DOHH2 (cell line): ENCODE measurements around the gene HOXC12.
A peak's percentile ranks its signal among the peaks of the same experiment; 100 is the strongest.

Experiments used
- H3F3A ChIP-seq: fragments of 200-600 bp; sonication (generic), shearing (Covaris generic); 2 replicates; pipeline ENCODE4 v1.6.0; 2016; ENCODE audit warnings: antibody characterized with exemption, mild to moderate bottlenecking; ENCODE audit not compliant: control insufficient read depth, insufficient read depth
- H3K27ac ChIP-seq: fragments of 200-600 bp; sonication (generic); 2 replicates; pipeline ENCODE4 v1.5.1; 2014; ENCODE audit warnings: low read depth, mild to moderate bottlenecking, low read length, moderate library complexity
- H3K27me3 ChIP-seq: fragments of 200-600 bp; sonication (generic); 2 replicates; pipeline ENCODE4 v1.6.1; 2014; ENCODE audit warnings: mild to moderate bottlenecking, low read length, mixed read lengths; ENCODE audit not compliant: control insufficient read depth
- H3K36me3 ChIP-seq: fragments of 200-600 bp; sonication (generic); 2 replicates; pipeline ENCODE4 v1.6.1; 2014; ENCODE audit warnings: mild to moderate bottlenecking, low read length, moderate library complexity, mixed read lengths; ENCODE audit not compliant: control insufficient read depth
- H3K4me1 ChIP-seq: fragments of 200-600 bp; sonication (generic); 2 replicates; pipeline ENCODE4 v1.6.1; 2014; ENCODE audit warnings: mild to moderate bottlenecking, low read length, mixed read lengths; ENCODE audit not compliant: control insufficient read depth
- H3K4me2 ChIP-seq: fragments of 200-600 bp; sonication (generic); 2 replicates; pipeline ENCODE4 v1.6.0; 2014; ENCODE audit warnings: mild to moderate bottlenecking, low read length, moderate library complexity
- H3K4me3 ChIP-seq: fragments of 200-600 bp; sonication (generic); 2 replicates; pipeline ENCODE4 v1.5.1; 2014; ENCODE audit warnings: mild to moderate bottlenecking, low read length, mixed read lengths
- H3K79me2 ChIP-seq: fragments of 200-600 bp; sonication (generic); 2 replicates; pipeline ENCODE4 v1.6.1; 2014; ENCODE audit warnings: mild to moderate bottlenecking, low read length, mixed read lengths; ENCODE audit not compliant: control insufficient read depth
- H3K9me2 ChIP-seq: fragments of 200-600 bp; sonication (generic); replicated peaks from 2 replicates; pipeline ENCODE4 v1.6.1; 2014; ENCODE audit warnings: mild to moderate bottlenecking, low read length, mixed read lengths; ENCODE audit not compliant: control insufficient read depth
- H3K9me3 ChIP-seq: fragments of 200-600 bp; sonication (generic); 2 replicates; pipeline ENCODE4 v1.6.1; 2014; ENCODE audit warnings: antibody characterized with exemption, low read length, mixed read lengths; ENCODE audit not compliant: control insufficient read depth, insufficient read depth
- H4K20me1 ChIP-seq: fragments of 200-600 bp; sonication (generic); 2 replicates; pipeline ENCODE4 v1.6.0; 2014; ENCODE audit warnings: low read depth, mild to moderate bottlenecking, antibody characterized with exemption, low read length, moderate library complexity; ENCODE audit not compliant: control insufficient read depth, insufficient read depth
- CTCF ChIP-seq: fragments of 200-600 bp; sonication (generic); IDR thresholded peaks from one replicate; pipeline ENCODE4 v1.5.1; 2014; ENCODE audit warnings: antibody characterized with exemption, mild to moderate bottlenecking, low read depth, low read length; ENCODE audit not compliant: poor library complexity, severe bottlenecking
- EZH2phosphoT487 ChIP-seq: fragments of 200-600 bp; sonication (generic); IDR thresholded peaks from 2 replicates; pipeline ENCODE4 v1.6.1; 2017; ENCODE audit warnings: borderline replicate concordance, mild to moderate bottlenecking, antibody characterized with exemption, low read length, moderate library complexity, mixed read lengths

HOXC12 gene

DNA sequence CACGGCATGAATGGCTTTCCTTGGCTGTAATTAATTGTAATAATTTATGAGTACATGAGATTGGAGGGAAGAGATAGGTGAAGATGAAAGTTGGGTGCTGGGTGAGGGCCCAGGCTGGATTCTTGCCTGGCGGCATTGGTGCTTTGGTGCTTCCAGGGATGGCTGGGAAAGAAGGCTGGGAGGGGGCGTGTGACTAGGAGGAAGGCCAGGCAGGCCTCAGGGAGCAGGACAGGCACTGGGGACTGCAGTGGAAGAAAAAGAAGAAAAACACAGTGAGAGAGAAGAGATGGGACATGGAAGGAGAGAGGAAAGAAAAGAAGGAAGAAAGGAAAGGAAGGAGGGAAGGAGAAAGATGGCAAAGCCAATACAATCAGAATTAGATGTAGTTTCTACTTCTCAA lies 48.9 kb downstream of the HOXC12 start:
- Histone ChIP-seq H3K36me3 (no peaks in the 10 kb centered on the region), H3K4me2 (no peak overlapping the region), H3K4me3 (no peak overlapping the region), H3K79me2 (no peaks in the 10 kb centered on the region), H4K20me1 (no peaks in the 10 kb centered on the region), H3K9me3 (no peaks in the 10 kb centered on the region), H3K27me3 (peaks cover 76% of the 10 kb centered on the region), H3K9me2 (no peaks in the 10 kb centered on the region), H3K4me1 (peaks cover 20% of the 10 kb centered on the region), H3F3A (no peaks in the 10 kb centered on the region), H3K27ac (no peak overlapping the region)
- TF ChIP-seq CTCF (no peak), EZH2phosphoT487 (no peak)

GRCh38 chr12:54004063-54004840 lies 49.5 kb downstream of the HOXC12 start:
- Histone ChIP-seq H3K27ac (no peak overlapping the region), H3K36me3 (no peaks in the 10 kb centered on the region), H3K9me2 (no peaks in the 10 kb centered on the region), H3F3A (no peaks in the 10 kb centered on the region), H3K4me1 (peaks cover 20% of the 10 kb centered on the region), H3K9me3 (no peaks in the 10 kb centered on the region), H3K4me2 (0 out of 2 replicates have a peak overlapping the region, but pooled peaks have one; percentile 78), H4K20me1 (no peaks in the 10 kb centered on the region), H3K79me2 (no peaks in the 10 kb centered on the region), H3K27me3 (peaks cover 76% of the 10 kb centered on the region), H3K4me3 (no peak overlapping the region)
- TF ChIP-seq EZH2phosphoT487, result no peak
- TF ChIP-seq CTCF, result peak; percentile 14

GRCh38 chr12:54004841-54005530 lies 50.3 kb downstream of the HOXC12 start:
- Histone ChIP-seq H4K20me1 (no peaks in the 10 kb centered on the region), H3K27ac (no peak overlapping the region), H3F3A (no peaks in the 10 kb centered on the region), H3K36me3 (no peaks in the 10 kb centered on the region), H3K27me3 (peaks cover 80% of the 10 kb centered on the region), H3K4me2 (peak overlapping the region; percentile 78), H3K79me2 (no peaks in the 10 kb centered on the region), H3K9me3 (no peaks in the 10 kb centered on the region), H3K9me2 (no peaks in the 10 kb centered on the region), H3K4me3 (peak overlapping the region; percentile 61), H3K4me1 (peaks cover 20% of the 10 kb centered on the region)
- TF ChIP-seq CTCF (no peak), EZH2phosphoT487 (no peak)
